Measurements from ENCODE around the gene F8.

- TF ChIP-seq EZH2 (IDR thresholded peaks at IDR 0.05; ENCODE audit: insufficient read depth, poor library complexity, severe bottlenecking) (no peak), EZH2phosphoT487 (IDR thresholded peaks at IDR 0.05; ENCODE audit: insufficient read depth, low read depth) (no peak)
Observed at GRCh38 chrX:155035688-155036087, 13.2 kb upstream of the F8 start.
